HCT116 (cell line): ENCODE results near the gene MRRF. TPM values are rescaled to one million over a fixed set of nuclear protein-coding genes. Genes with fewer than 3 reads are reported as not detected.

Experiments used
- ATAC-seq: fragments of 200-7000 bp; cut with Tn5 transposase; 2 replicates; pipeline ENCODE4 v1.9.1; 2020; ENCODE audit warnings: mild to moderate bottlenecking, moderate library complexity
- BruUV-seq: library from RNA; stranded (reverse); fragments of 400-500 nt; replicated peaks from 2 replicates; lab custom pipeline; 2021; lab: Mats Ljungman, UMichigan
- CTCF ChIA-PET: fragments of 300-600 bp; sonication (Branson Sonifier 250); formaldehyde crosslinking; loops from one replicate; lab custom pipeline; 2021; ENCODE audit warnings: antibody characterized with exemption; lab: Charles Lee
- POLR2A ChIA-PET: fragments of 300-600, 350-600 bp; sonication (Branson Sonifier 250); formaldehyde crosslinking; loops from one replicate; lab custom pipeline; 2021; ENCODE audit warnings: antibody characterized with exemption; lab: Charles Lee
- RAD21 ChIA-PET, 2 experiments: fragments of 300-600 bp; sonication (Branson Sonifier 250); formaldehyde crosslinking; loops; one replicate each; lab custom pipeline; 2023; ENCODE audit warnings: low total read pairs in 2 of 2; ENCODE audit not compliant: uncharacterized antibody in 2 of 2, unreplicated experiment in 2 of 2, low non-redundant PET in 1 of 2; lab: Charles Lee
- DNase-seq: peaks from one replicate; pipeline ENCODE4 v3.0.0-alpha.2; 2010; ENCODE audit warnings: low read depth, low spot score
- H2AFZ ChIP-seq: fragments of 200-600 bp; shearing (Covaris generic), sonication (generic); 2 replicates; pipeline ENCODE4 v1.6.1; 2017; ENCODE audit warnings: low read depth, mixed run types, mixed read lengths, antibody characterized with exemption, low read length; ENCODE audit not compliant: poor library complexity, severe bottlenecking
- H3K27ac ChIP-seq: 2 replicates; pipeline ENCODE4 v1.5.1; 2012; ENCODE audit warnings: low read depth, low read length
- H3K27me3 ChIP-seq: fragments of 200-600 bp; sonication (generic); 2 replicates; pipeline ENCODE4 v1.6.1; 2016; ENCODE audit warnings: mixed run types, low read length, mixed read lengths; ENCODE audit not compliant: insufficient read depth
- H3K36me3 ChIP-seq, 2 experiments: fragments of 200-500 bp in 1 of 2; fragments of 200-600 bp in 1 of 2; sonication (Bioruptor generic) in 1 of 2; sonication (generic) in 1 of 2; 2 replicates each; pipeline versions ENCODE4 v1.5.1 to v1.6.1; 2014 to 2016; ENCODE audit warnings: low read length in 2 of 2, inconsistent platforms in 1 of 2, mixed read lengths in 1 of 2, mixed run types in 1 of 2; ENCODE audit not compliant: insufficient read depth in 2 of 2, control insufficient read depth in 1 of 2
- H3K4me1 ChIP-seq, 2 experiments: fragments of 200-600 bp in 1 of 2; sonication (generic) in 1 of 2; 2 replicates each; pipeline versions ENCODE4 v1.5.1 to v1.6.1; 2012 to 2017; ENCODE audit warnings: low read length in 2 of 2, inconsistent platforms in 1 of 2, mild to moderate bottlenecking in 1 of 2, mixed read lengths in 1 of 2, mixed run types in 1 of 2, moderate library complexity in 1 of 2; ENCODE audit not compliant: insufficient read depth in 2 of 2, control insufficient read depth in 1 of 2
- H3K4me2 ChIP-seq: fragments of 200-600 bp; sonication (generic); 2 replicates; pipeline ENCODE4 v1.6.1; 2017; ENCODE audit warnings: mixed run types, low read length, mixed read lengths
- H3K4me3 ChIP-seq, 2 experiments: fragments of 200-600 bp in 1 of 2; sonication (generic) in 1 of 2; replicated peaks in 1 of 2; 2 replicates each; pipeline ENCODE4 v1.5.1; 2011 to 2016; ENCODE audit warnings: low read length in 2 of 2, control low read depth in 1 of 2, low read depth in 1 of 2, mild to moderate bottlenecking in 1 of 2, mixed read lengths in 1 of 2, mixed run types in 1 of 2
- H3K79me2 ChIP-seq: fragments of 200-600 bp; sonication (generic); 2 replicates; pipeline ENCODE4 v1.6.1; 2017; ENCODE audit warnings: mild to moderate bottlenecking, mixed run types, low read length, moderate library complexity, mixed read lengths; ENCODE audit not compliant: insufficient read depth
- H3K9ac ChIP-seq: fragments of 200-600 bp; sonication (generic); 2 replicates; pipeline ENCODE4 v1.6.1; 2016; ENCODE audit warnings: low read length, mixed read lengths
- H3K9me2 ChIP-seq: fragments of 200-600 bp; sonication (generic), shearing (Covaris generic); 2 replicates; pipeline ENCODE4 v1.6.1; 2017; ENCODE audit warnings: mixed run types, mild to moderate bottlenecking, moderate library complexity; ENCODE audit not compliant: insufficient read depth
- H3K9me3 ChIP-seq, 2 experiments: fragments of 200-500 bp in 1 of 2; fragments of 200-600 bp in 1 of 2; sonication (Bioruptor generic) in 1 of 2; sonication (generic) in 1 of 2; 2 replicates each; pipeline ENCODE4 v1.6.1; 2014 to 2017; ENCODE audit warnings: low read length in 2 of 2, mixed read lengths in 2 of 2, inconsistent platforms in 1 of 2, low read depth in 1 of 2, mild to moderate bottlenecking in 1 of 2, mixed run types in 1 of 2, moderate library complexity in 1 of 2; ENCODE audit not compliant: control insufficient read depth in 1 of 2, insufficient read depth in 1 of 2
- H4K20me1 ChIP-seq: fragments of 200-600 bp; sonication (generic), shearing (Covaris generic); 2 replicates; pipeline ENCODE4 v1.6.1; 2017; ENCODE audit warnings: mixed run types, mild to moderate bottlenecking, moderate library complexity; ENCODE audit not compliant: insufficient read depth
- ATF3 ChIP-seq: IDR thresholded peaks from 2 replicates; pipeline ENCODE4 v1.6.1; 2012
- CBX3 ChIP-seq: IDR thresholded peaks from 2 replicates; pipeline ENCODE4 v1.6.1; 2012; ENCODE audit warnings: low read depth
- CEBPB ChIP-seq: IDR thresholded peaks from 2 replicates; pipeline ENCODE4 v1.6.1; 2012; ENCODE audit warnings: low read depth
- EGR1 ChIP-seq: IDR thresholded peaks from 2 replicates; pipeline ENCODE4 v1.6.1; 2012; ENCODE audit warnings: low read depth
- ELF1 ChIP-seq: IDR thresholded peaks from 2 replicates; pipeline ENCODE4 v1.6.1; 2012; ENCODE audit warnings: low read depth, borderline replicate concordance
- EZH2 ChIP-seq: fragments of 200-600 bp; sonication (generic); IDR thresholded peaks from 2 replicates; pipeline ENCODE4 v1.6.1; 2017; ENCODE audit warnings: antibody characterized with exemption, mixed run types
- EZH2phosphoT487 ChIP-seq: fragments of 200-600 bp; IDR thresholded peaks from 2 replicates; pipeline ENCODE4 v1.6.1; 2018; ENCODE audit warnings: antibody characterized with exemption, borderline replicate concordance
- FOSL1 ChIP-seq: IDR thresholded peaks from 2 replicates; pipeline ENCODE4 v1.6.1; 2012; ENCODE audit warnings: low read depth
- JUND ChIP-seq: IDR thresholded peaks from 2 replicates; pipeline ENCODE4 v1.6.1; 2012
- POLR2A ChIP-seq: IDR thresholded peaks from 2 replicates; pipeline ENCODE4 v1.7.0; 2011; ENCODE audit warnings: borderline replicate concordance; ENCODE audit not compliant: insufficient read depth, insufficient read length; ENCODE audit errors: extremely low read depth
- SIN3A ChIP-seq: IDR thresholded peaks from 2 replicates; pipeline ENCODE4 v1.6.1; 2012; ENCODE audit warnings: low read depth
- SP1 ChIP-seq: IDR thresholded peaks from 2 replicates; pipeline ENCODE4 v1.6.1; 2012; ENCODE audit warnings: low read depth
- SRF ChIP-seq: IDR thresholded peaks from 2 replicates; pipeline ENCODE4 v1.6.1; 2012; ENCODE audit warnings: low read depth
- YY1 ChIP-seq: IDR thresholded peaks from 2 replicates; pipeline ENCODE4 v1.6.1; 2011; ENCODE audit warnings: low read length, low read depth, moderate library complexity, mild to moderate bottlenecking; ENCODE audit not compliant: insufficient replicate concordance; ENCODE audit errors: extremely low read depth
- ZFX ChIP-seq: fragments of 450-650 bp; IDR thresholded peaks from 2 replicates; pipeline ENCODE4 v1.6.1; 2017
- ZNF274 ChIP-seq: fragments of 200-500 bp; sonication (Bioruptor generic); IDR thresholded peaks from 2 replicates; pipeline ENCODE4 v1.6.1; 2014; ENCODE audit warnings: mild to moderate bottlenecking, low read depth, low read length, inconsistent platforms
- intact Hi-C: fragments of 100-400 bp; cut with micrococcal nuclease; formaldehyde crosslinking; loops from 2 replicates; pipeline ENCODE4 v1.10.0; 2022
- total RNA-seq: library from RNA; stranded (reverse); gene quantifications from one replicate; pipeline ENCODE4 v1.2.1, GENCODE V29; 2021; ENCODE audit not compliant: unreplicated experiment
- TF ChIP-seq, protein P1 (sequence below): IDR thresholded peaks from 2 replicates; pipeline ENCODE4 v1.6.1; 2011; ENCODE audit warnings: mild to moderate bottlenecking, low read length, moderate library complexity; ENCODE audit not compliant: insufficient replicate concordance; ENCODE audit errors: extremely low read depth

MRRF gene
- total RNA-seq, 1 experiment from 2014 or later, result 88.6 TPM

GRCh38 chr9:122378236-122378635, 113.6 kb downstream of the MRRF start:
- Histone ChIP-seq H3K27ac (no peak overlapping the region), H3K9me2 (no peaks in the 10 kb centered on the region), H3K36me3 (no peaks in the 10 kb centered on the region), H3K4me3 (no peak overlapping the region), H3K9me3 (peaks cover 3 to 11% of the 10 kb centered on the region in 2 experiments; a peak in 2 of 4 replicates), H2AFZ (no peak overlapping the region), H3K9ac (no peak overlapping the region), H3K79me2 (no peaks in the 10 kb centered on the region), H3K27me3 (no peaks in the 10 kb centered on the region), H3K4me2 (no peak overlapping the region), H3K4me1 (peaks cover 4 to 21% of the 10 kb centered on the region in 2 experiments; a peak in 2 of 4 replicates), H4K20me1 (no peaks in the 10 kb centered on the region)
- intact Hi-C loops, result no loop called here
- ChIA-PET POLR2A (no interaction called here), CTCF (no interaction called here), RAD21 (no interaction called here)
- DNase-seq (no peak), ATAC-seq (no peak)
- BruUV-seq, result no TSS peak
- TF ChIP-seq EZH2phosphoT487 (no peak), SIN3A (no peak), ZNF274 (no peak), FOSL1 (no peak), SRF (no peak), JUND (no peak), ZFX (no peak), POLR2A (no peak), YY1 (no peak), EGR1 (no peak), EZH2 (no peak), CEBPB (no peak), ELF1 (no peak), SP1 (no peak), ATF3 (no peak), CBX3 (no peak)
- TF ChIP-seq, protein P1, sequence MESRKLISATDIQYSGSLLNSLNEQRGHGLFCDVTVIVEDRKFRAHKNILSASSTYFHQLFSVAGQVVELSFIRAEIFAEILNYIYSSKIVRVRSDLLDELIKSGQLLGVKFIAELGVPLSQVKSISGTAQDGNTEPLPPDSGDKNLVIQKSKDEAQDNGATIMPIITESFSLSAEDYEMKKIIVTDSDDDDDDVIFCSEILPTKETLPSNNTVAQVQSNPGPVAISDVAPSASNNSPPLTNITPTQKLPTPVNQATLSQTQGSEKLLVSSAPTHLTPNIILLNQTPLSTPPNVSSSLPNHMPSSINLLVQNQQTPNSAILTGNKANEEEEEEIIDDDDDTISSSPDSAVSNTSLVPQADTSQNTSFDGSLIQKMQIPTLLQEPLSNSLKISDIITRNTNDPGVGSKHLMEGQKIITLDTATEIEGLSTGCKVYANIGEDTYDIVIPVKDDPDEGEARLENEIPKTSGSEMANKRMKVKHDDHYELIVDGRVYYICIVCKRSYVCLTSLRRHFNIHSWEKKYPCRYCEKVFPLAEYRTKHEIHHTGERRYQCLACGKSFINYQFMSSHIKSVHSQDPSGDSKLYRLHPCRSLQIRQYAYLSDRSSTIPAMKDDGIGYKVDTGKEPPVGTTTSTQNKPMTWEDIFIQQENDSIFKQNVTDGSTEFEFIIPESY, result no peak
